RWPE2 (cell line): ENCODE data around the gene FKBP1C.
"Not testable (repeated sequence)": the region's sequence is repeated elsewhere in the genome, so short reads cannot be mapped to it uniquely, and the experiment has no call there.

Source experiments
- ATAC-seq: fragments of 200-7000 bp; cut with Tn5 transposase; 3 replicates; pipeline ENCODE4 v1.9.1; 2021; ENCODE audit warnings: low read depth
- DNase-seq: peaks from one replicate; pipeline ENCODE4 v3.0.0-alpha.2; 2020; ENCODE audit warnings: low spot score
- H3K27ac ChIP-seq: fragments of 450-650 bp; 2 replicates; pipeline ENCODE4 v1.5.1; 2017; ENCODE audit warnings: mild to moderate bottlenecking; ENCODE audit not compliant: poor library complexity, severe bottlenecking
- H3K27me3 ChIP-seq: fragments of 250-450 bp; sonication (Bioruptor Pico); 2 replicates; pipeline ENCODE4 v1.5.1; 2021; ENCODE audit warnings: mild to moderate bottlenecking, moderate library complexity; ENCODE audit not compliant: insufficient read depth, poor library complexity, severe bottlenecking
- H3K36me3 ChIP-seq: fragments of 250-450 bp; sonication (Bioruptor Pico); 2 replicates; pipeline ENCODE4 v1.5.1; 2020; ENCODE audit warnings: low read depth, mild to moderate bottlenecking, moderate library complexity
- H3K4me1 ChIP-seq: fragments of 250-450 bp; sonication (Bioruptor Pico); 2 replicates; pipeline ENCODE4 v1.5.1; 2021; ENCODE audit warnings: mild to moderate bottlenecking, moderate library complexity; ENCODE audit not compliant: insufficient read depth, poor library complexity, severe bottlenecking
- H3K4me3 ChIP-seq: fragments of 250-450 bp; sonication (Bioruptor Pico); 2 replicates; pipeline ENCODE4 v1.5.1; 2021; ENCODE audit warnings: mild to moderate bottlenecking, moderate library complexity; ENCODE audit not compliant: severe bottlenecking
- H3K9me3 ChIP-seq: fragments of 250-450 bp; sonication (Bioruptor Pico); 2 replicates; pipeline ENCODE4 v1.5.1; 2021; ENCODE audit warnings: mild to moderate bottlenecking, moderate library complexity; ENCODE audit not compliant: severe bottlenecking
- TF ChIP-seq, protein P1 (sequence below): fragments of 450-650 bp; IDR thresholded peaks from one replicate; pipeline ENCODE4 v1.5.1; 2017; ENCODE audit warnings: mild to moderate bottlenecking, moderate library complexity; ENCODE audit not compliant: poor library complexity, severe bottlenecking

The FKBP1C gene

DNA sequence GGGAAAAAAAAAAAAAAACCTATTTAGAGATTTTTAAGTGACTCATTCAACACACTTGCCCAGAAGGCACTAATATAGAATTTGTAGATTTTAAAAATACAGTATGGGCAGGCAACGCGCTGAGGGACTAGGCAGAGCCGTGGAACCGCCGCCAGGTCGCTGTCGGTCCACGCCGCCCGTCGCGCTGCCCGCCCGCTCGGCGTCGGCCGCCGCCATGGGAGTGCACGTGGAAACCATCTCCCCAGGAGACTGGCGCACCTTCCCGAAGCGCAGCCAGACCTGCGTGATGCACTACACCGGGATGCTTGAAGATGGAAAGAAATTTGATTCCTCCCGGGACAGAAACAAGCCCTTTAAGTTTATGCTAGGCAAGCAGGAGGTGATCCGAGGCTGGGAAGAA, at the start of gene FKBP1C:
FKBP1C (plus strand) TSS at position 127 of the 400 bp plus-strand sequence.
- H3K9me3 ChIP-seq, H3K27me3 ChIP-seq, H3K36me3 ChIP-seq, H3K4me3 ChIP-seq, ATAC-seq, H3K27ac ChIP-seq, DNase-seq, H3K4me1 ChIP-seq: not testable (repeated sequence)

DNA sequence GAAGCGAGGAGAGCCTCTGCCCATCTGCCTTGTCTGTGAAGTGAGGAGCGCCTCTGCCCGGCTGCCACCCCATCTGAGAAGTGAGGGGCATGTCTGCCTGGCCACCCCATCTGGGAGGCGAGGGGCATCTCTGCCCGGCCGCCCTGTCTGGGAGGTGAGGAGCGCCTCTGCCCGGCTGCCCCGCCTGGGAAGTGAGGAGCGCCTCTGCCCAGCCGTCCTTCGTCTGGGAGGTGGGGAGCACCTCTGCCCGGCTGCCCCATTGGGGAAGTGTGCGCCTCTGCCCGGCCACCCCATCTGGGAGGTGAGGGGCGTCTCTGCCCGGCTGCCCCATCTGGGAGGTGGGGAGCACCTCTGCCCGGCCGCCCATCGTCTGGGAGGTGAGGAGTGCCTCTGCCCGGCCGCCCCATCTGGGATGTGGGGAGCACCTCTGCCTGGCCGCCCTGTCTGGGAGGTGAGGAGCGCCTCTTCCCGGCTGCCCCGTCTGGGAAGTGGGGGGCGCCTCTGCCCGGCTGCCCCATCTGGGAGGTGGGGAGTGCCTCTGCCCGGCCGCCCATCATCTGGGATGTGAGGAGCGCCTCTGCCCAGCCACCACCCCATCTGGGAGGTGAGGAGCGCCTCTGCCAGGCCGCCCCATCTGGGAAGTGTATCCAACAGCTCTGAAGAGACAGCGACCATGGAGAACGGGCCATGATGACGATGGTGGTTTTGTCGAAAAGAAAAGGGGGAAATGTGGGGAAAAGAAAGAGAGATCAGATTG, 47.0 kb upstream of the FKBP1C start:
- not testable (repeated sequence) for DNase-seq, ATAC-seq

DNA sequence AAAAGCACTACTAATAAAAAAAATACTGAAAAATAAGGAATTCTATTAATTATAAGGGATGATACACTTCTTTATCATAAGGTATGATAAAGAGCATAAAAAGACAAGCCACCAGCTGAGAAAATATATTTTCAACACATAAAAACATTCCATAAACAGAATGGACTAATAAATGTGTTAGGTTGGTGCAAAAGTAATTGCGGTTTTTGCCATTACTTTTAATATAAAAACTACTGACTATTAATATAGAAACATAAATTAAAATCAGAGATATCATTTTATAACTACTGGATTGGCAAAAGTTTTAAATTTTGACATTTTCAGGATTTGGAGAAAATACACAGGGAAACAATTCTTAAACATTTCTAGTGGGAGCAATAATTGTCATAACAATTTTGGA, 37.1 kb upstream of the FKBP1C start:
- no peak overlapping the region for H3K27ac ChIP-seq
- no peak for DNase-seq
- H3K36me3 ChIP-seq = no peaks in the 10 kb centered on the region; the same call in 1 of the 2 replicates
- peaks cover 3% of the 10 kb centered on the region for H3K27me3 ChIP-seq
- H3K9me3 ChIP-seq = no peaks in the 10 kb centered on the region
- TF ChIP-seq, protein P1, sequence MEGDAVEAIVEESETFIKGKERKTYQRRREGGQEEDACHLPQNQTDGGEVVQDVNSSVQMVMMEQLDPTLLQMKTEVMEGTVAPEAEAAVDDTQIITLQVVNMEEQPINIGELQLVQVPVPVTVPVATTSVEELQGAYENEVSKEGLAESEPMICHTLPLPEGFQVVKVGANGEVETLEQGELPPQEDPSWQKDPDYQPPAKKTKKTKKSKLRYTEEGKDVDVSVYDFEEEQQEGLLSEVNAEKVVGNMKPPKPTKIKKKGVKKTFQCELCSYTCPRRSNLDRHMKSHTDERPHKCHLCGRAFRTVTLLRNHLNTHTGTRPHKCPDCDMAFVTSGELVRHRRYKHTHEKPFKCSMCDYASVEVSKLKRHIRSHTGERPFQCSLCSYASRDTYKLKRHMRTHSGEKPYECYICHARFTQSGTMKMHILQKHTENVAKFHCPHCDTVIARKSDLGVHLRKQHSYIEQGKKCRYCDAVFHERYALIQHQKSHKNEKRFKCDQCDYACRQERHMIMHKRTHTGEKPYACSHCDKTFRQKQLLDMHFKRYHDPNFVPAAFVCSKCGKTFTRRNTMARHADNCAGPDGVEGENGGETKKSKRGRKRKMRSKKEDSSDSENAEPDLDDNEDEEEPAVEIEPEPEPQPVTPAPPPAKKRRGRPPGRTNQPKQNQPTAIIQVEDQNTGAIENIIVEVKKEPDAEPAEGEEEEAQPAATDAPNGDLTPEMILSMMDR = no peak
- ATAC-seq = no peak
- H3K4me1 ChIP-seq = no peaks in the 10 kb centered on the region
- no peak overlapping the region for H3K4me3 ChIP-seq

More for the DNA sequence above, 47.0 kb upstream of the FKBP1C start:
- H3K27me3 ChIP-seq, H3K4me3 ChIP-seq, H3K4me1 ChIP-seq, H3K27ac ChIP-seq, H3K36me3 ChIP-seq, H3K9me3 ChIP-seq: not testable (repeated sequence)

DNA sequence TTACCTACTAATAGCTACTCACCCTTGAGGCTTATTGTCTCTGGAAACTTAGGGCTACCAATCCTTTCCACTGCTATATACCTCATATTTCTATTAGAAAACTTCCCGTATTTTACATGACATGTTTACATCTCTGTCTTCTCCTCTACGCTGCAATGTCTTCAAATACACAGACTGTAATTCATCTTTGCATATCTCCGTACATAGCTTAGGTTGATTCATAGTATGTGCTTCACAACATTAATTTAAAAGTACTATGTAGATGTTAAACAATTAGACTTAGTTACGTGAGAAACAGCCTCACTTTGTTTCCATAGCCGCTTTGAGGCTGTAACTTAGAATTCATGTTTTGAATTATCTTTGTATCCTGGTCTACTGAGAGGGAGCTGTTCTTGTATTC, 35.1 kb upstream of the FKBP1C start:
- ATAC-seq (no peak), DNase-seq (no peak)
- H3K9me3 ChIP-seq = no peaks in the 10 kb centered on the region
- H3K4me3 ChIP-seq = no peak overlapping the region
- peaks cover 5% of the 10 kb centered on the region for H3K27me3 ChIP-seq
- no peaks in the 10 kb centered on the region for H3K4me1 ChIP-seq
- H3K36me3 ChIP-seq = no peaks in the 10 kb centered on the region; the same call in 1 of the 2 replicates
- H3K27ac ChIP-seq = no peak overlapping the region
- TF ChIP-seq, protein P1 = no peak

DNA sequence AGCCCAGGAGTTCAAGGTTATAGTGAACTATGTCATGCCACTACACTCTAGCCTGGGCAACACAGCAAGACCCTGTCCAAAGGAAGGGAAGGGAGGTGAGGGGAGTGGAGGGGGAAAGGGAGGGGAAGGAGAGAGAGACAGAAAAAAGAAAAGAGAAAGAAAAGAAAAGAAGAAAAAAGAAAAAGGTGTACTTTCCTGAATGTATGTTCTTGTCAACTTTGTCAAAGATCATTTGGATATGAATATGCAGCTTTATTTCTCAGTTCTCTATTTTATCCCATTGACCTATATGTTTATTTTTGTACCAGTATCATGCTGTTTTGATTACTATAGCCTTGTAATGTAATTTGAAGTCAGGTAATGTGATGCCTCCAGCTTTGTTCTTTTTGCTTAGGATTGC, 30.9 kb upstream of the FKBP1C start:
- Histone ChIP-seq H3K27me3 (peaks cover 5% of the 10 kb centered on the region), H3K4me3 (no peak overlapping the region), H3K27ac (no peak overlapping the region), H3K36me3 (no peaks in the 10 kb centered on the region), H3K4me1 (no peaks in the 10 kb centered on the region), H3K9me3 (no peaks in the 10 kb centered on the region)
- ATAC-seq (no peak), DNase-seq (no peak)
- TF ChIP-seq, protein P1 = no peak

DNA sequence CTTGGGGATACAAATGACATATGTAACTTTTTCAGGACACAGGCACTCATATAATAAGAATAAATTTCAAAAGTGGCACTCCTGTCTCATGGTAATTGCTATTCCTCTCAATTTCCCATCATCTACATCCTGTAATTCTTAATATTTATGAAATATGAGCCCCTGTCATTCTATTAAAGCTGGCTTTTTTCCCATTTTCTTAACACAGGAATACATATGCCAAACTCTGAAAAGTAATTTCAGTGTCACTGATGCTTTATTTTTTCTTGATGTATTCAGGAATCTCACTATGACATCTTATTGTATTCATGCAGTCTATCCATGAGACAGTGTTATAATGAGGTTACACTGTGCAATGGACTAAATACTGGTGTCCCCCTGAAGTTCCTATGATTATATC, 24.3 kb upstream of the FKBP1C start:
- Histone ChIP-seq H3K4me1 (no peaks in the 10 kb centered on the region), H3K9me3 (no peaks in the 10 kb centered on the region), H3K27me3 (peaks cover 5% of the 10 kb centered on the region), H3K4me3 (no peak overlapping the region), H3K27ac (no peak overlapping the region), H3K36me3 (no peaks in the 10 kb centered on the region)
- ATAC-seq (no peak), DNase-seq (no peak)
- TF ChIP-seq, protein P1 = no peak
